Stomach (tissue), 4 donors: ENCODE measurements around the gene FOXL1.

Experiments
- CTCF ChIP-seq, 7 experiments: fragments of 450-650 bp in 4 of 7; fragments of 200-600 bp in 3 of 7; sonication (generic) in 3 of 7; IDR thresholded peaks; one replicate each; pipeline ENCODE4 v1.5.1; 2016 to 2019; ENCODE audit warnings: antibody characterized with exemption in 7 of 7, control low read depth in 2 of 7, mild to moderate bottlenecking in 1 of 7
- EP300 ChIP-seq: sonication (generic); formaldehyde crosslinking; IDR thresholded peaks from one replicate; pipeline ENCODE4 v1.6.1; 2017; ENCODE audit warnings: antibody characterized with exemption
- POLR2A ChIP-seq, 4 donors: fragments of 450-650 bp; IDR thresholded peaks; one replicate each; pipeline ENCODE4 v1.6.1; 2016; ENCODE audit warnings: antibody characterized with exemption in 4 of 4, control low read depth in 2 of 4, mild to moderate bottlenecking in 1 of 4, moderate library complexity in 1 of 4
- POLR2AphosphoS5 ChIP-seq, 3 donors: sonication (generic); formaldehyde crosslinking; IDR thresholded peaks; one replicate each; pipeline ENCODE4 v1.6.1; 2016; ENCODE audit warnings: antibody characterized with exemption in 3 of 3

- TF ChIP-seq POLR2AphosphoS5 (IDR thresholded peaks at IDR 0.05) (no peak), CTCF (IDR thresholded peaks at IDR 0.05) (no peak), EP300 (no peak), POLR2A (IDR thresholded peaks at IDR 0.05) (no peak)
Measured at GRCh38 chr16:86595983-86596605, 17.7 kb downstream of the FOXL1 start.
